HEK293 (cell line): ENCODE data around the gene AATF.

Source experiments
- SCRT2 ChIP-seq: fragments of 450-650 bp; formaldehyde crosslinking; IDR thresholded peaks from 2 replicates; pipeline ENCODE4 v1.5.1; 2016; ENCODE audit warnings: missing biosample characterization, missing genetic modification characterization
- YY1 ChIP-seq: fragments of 450-650 bp; formaldehyde crosslinking; IDR thresholded peaks from 2 replicates; pipeline ENCODE4 v1.5.1; 2018; ENCODE audit warnings: missing biosample characterization, missing genetic modification characterization
- ZNF112 ChIP-seq: fragments of 450-650 bp; formaldehyde crosslinking; IDR thresholded peaks from 2 replicates; pipeline ENCODE4 v1.5.0; 2017; ENCODE audit warnings: missing biosample characterization, missing genetic modification characterization
- ZNF121 ChIP-seq: fragments of 450-650 bp; formaldehyde crosslinking; IDR thresholded peaks from 2 replicates; pipeline ENCODE4 v1.5.1; 2016; ENCODE audit warnings: missing biosample characterization, missing genetic modification characterization
- ZNF133 ChIP-seq: fragments of 450-650 bp; formaldehyde crosslinking; IDR thresholded peaks from 2 replicates; pipeline ENCODE4 v1.5.1; 2016; ENCODE audit warnings: missing biosample characterization, missing genetic modification characterization
- ZNF23 ChIP-seq: fragments of 450-650 bp; formaldehyde crosslinking; IDR thresholded peaks from 2 replicates; pipeline ENCODE4 v1.5.1; 2016; ENCODE audit warnings: missing biosample characterization, missing genetic modification characterization, borderline replicate concordance
- ZNF274 ChIP-seq, 2 experiments: fragments of 200-500 bp in 1 of 2; fragments of 450-650 bp in 1 of 2; sonication (Bioruptor generic) in 1 of 2; formaldehyde crosslinking in 1 of 2; IDR thresholded peaks; 2 replicates each; pipeline versions ENCODE4 v1.5.1 to v1.6.1; 2014 to 2016; ENCODE audit warnings: borderline replicate concordance in 1 of 2, inconsistent platforms in 1 of 2, low read length in 1 of 2, missing biosample characterization in 1 of 2, missing genetic modification characterization in 1 of 2
- ZNF324 ChIP-seq: fragments of 450-650 bp; formaldehyde crosslinking; IDR thresholded peaks from 2 replicates; pipeline ENCODE4 v1.5.1; 2016; ENCODE audit warnings: missing biosample characterization, missing genetic modification characterization
- ZNF423 ChIP-seq: fragments of 450-650 bp; formaldehyde crosslinking; IDR thresholded peaks from 2 replicates; pipeline ENCODE4 v1.5.1; 2016; ENCODE audit warnings: missing biosample characterization, missing genetic modification characterization
- ZNF530 ChIP-seq: fragments of 450-650 bp; formaldehyde crosslinking; IDR thresholded peaks from 2 replicates; pipeline ENCODE4 v1.5.1; 2016; ENCODE audit warnings: low read depth, missing biosample characterization, missing genetic modification characterization
- TF ChIP-seq, protein P1 (sequence below): fragments of 450-650 bp; formaldehyde crosslinking; IDR thresholded peaks from 2 replicates; pipeline ENCODE4 v1.5.1; 2016; ENCODE audit warnings: missing biosample characterization, missing genetic modification characterization
- TF ChIP-seq, protein P2 (sequence below): fragments of 450-650 bp; formaldehyde crosslinking; conservative IDR thresholded peaks from 2 replicates; pipeline ENCODE4 v1.5.1; 2016; ENCODE audit warnings: low read depth, missing biosample characterization, missing genetic modification characterization
- TF ChIP-seq, protein P3 (sequence below): fragments of 450-650 bp; formaldehyde crosslinking; IDR thresholded peaks from 2 replicates; pipeline ENCODE4 v1.5.1; 2016; ENCODE audit warnings: missing biosample characterization, missing genetic modification characterization
- TF ChIP-seq, protein P4 (sequence below): fragments of 450-650 bp; formaldehyde crosslinking; IDR thresholded peaks from 2 replicates; pipeline ENCODE4 v1.5.1; 2017; ENCODE audit warnings: missing biosample characterization, missing genetic modification characterization

GRCh38 chr17:36932694-36933511 lies 15.9 kb upstream of the AATF start:
- TF ChIP-seq ZNF530 (tag by site-specific recombination) (no peak), SCRT2 (tag by site-specific recombination) (no peak), ZNF23 (tag by site-specific recombination) (no peak), ZNF121 (no peak), ZNF324 (tag by site-specific recombination) (no peak), ZNF274 (IDR thresholded peaks at IDR 0.05; ENCODE audit: low read length) (no peak), ZNF274 (tag by site-specific recombination; IDR thresholded peaks at IDR 0.05; ENCODE audit: borderline replicate concordance) (no peak), YY1 (tag by site-specific recombination) (no peak), ZNF423 (tag by site-specific recombination) (no peak), ZNF112 (no peak), ZNF133 (tag by site-specific recombination) (no peak)
- TF ChIP-seq, protein P1, sequence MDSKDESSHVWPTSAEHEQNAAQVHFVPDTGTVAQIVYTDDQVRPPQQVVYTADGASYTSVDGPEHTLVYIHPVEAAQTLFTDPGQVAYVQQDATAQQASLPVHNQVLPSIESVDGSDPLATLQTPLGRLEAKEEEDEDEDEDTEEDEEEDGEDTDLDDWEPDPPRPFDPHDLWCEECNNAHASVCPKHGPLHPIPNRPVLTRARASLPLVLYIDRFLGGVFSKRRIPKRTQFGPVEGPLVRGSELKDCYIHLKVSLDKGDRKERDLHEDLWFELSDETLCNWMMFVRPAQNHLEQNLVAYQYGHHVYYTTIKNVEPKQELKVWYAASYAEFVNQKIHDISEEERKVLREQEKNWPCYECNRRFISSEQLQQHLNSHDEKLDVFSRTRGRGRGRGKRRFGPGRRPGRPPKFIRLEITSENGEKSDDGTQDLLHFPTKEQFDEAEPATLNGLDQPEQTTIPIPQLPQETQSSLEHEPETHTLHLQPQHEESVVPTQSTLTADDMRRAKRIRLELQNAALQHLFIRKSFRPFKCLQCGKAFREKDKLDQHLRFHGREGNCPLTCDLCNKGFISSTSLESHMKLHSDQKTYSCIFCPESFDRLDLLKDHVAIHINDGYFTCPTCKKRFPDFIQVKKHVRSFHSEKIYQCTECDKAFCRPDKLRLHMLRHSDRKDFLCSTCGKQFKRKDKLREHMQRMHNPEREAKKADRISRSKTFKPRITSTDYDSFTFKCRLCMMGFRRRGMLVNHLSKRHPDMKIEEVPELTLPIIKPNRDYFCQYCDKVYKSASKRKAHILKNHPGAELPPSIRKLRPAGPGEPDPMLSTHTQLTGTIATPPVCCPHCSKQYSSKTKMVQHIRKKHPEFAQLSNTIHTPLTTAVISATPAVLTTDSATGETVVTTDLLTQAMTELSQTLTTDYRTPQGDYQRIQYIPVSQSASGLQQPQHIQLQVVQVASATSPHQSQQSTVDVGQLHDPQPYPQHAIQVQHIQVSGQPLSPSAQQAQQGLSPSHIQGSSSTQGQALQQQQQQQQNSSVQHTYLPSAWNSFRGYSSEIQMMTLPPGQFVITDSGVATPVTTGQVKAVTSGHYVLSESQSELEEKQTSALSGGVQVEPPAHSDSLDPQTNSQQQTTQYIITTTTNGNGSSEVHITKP = no peak
- TF ChIP-seq, protein P2, sequence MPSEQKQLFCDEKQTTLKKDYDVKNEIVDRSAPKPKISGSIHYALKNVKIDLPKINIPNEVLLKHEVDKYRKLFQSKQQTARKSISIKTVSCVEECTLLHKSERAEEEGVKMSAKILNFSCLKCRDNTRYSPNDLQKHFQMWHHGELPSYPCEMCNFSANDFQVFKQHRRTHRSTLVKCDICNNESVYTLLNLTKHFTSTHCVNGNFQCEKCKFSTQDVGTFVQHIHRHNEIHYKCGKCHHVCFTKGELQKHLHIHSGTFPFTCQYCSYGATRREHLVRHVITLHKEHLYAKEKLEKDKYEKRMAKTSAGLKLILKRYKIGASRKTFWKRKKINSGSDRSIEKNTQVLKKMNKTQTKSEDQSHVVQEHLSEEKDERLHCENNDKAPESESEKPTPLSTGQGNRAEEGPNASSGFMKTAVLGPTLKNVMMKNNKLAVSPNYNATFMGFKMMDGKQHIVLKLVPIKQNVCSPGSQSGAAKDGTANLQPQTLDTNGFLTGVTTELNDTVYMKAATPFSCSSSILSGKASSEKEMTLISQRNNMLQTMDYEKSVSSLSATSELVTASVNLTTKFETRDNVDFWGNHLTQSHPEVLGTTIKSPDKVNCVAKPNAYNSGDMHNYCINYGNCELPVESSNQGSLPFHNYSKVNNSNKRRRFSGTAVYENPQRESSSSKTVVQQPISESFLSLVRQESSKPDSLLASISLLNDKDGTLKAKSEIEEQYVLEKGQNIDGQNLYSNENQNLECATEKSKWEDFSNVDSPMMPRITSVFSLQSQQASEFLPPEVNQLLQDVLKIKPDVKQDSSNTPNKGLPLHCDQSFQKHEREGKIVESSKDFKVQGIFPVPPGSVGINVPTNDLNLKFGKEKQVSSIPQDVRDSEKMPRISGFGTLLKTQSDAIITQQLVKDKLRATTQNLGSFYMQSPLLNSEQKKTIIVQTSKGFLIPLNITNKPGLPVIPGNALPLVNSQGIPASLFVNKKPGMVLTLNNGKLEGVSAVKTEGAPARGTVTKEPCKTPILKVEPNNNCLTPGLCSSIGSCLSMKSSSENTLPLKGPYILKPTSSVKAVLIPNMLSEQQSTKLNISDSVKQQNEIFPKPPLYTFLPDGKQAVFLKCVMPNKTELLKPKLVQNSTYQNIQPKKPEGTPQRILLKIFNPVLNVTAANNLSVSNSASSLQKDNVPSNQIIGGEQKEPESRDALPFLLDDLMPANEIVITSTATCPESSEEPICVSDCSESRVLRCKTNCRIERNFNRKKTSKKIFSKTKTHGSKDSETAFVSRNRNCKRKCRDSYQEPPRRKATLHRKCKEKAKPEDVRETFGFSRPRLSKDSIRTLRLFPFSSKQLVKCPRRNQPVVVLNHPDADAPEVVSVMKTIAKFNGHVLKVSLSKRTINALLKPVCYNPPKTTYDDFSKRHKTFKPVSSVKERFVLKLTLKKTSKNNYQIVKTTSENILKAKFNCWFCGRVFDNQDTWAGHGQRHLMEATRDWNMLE = no peak
- TF ChIP-seq, protein P3, sequence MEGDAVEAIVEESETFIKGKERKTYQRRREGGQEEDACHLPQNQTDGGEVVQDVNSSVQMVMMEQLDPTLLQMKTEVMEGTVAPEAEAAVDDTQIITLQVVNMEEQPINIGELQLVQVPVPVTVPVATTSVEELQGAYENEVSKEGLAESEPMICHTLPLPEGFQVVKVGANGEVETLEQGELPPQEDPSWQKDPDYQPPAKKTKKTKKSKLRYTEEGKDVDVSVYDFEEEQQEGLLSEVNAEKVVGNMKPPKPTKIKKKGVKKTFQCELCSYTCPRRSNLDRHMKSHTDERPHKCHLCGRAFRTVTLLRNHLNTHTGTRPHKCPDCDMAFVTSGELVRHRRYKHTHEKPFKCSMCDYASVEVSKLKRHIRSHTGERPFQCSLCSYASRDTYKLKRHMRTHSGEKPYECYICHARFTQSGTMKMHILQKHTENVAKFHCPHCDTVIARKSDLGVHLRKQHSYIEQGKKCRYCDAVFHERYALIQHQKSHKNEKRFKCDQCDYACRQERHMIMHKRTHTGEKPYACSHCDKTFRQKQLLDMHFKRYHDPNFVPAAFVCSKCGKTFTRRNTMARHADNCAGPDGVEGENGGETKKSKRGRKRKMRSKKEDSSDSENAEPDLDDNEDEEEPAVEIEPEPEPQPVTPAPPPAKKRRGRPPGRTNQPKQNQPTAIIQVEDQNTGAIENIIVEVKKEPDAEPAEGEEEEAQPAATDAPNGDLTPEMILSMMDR (tag by site-specific recombination) = no peak
- TF ChIP-seq, protein P4, sequence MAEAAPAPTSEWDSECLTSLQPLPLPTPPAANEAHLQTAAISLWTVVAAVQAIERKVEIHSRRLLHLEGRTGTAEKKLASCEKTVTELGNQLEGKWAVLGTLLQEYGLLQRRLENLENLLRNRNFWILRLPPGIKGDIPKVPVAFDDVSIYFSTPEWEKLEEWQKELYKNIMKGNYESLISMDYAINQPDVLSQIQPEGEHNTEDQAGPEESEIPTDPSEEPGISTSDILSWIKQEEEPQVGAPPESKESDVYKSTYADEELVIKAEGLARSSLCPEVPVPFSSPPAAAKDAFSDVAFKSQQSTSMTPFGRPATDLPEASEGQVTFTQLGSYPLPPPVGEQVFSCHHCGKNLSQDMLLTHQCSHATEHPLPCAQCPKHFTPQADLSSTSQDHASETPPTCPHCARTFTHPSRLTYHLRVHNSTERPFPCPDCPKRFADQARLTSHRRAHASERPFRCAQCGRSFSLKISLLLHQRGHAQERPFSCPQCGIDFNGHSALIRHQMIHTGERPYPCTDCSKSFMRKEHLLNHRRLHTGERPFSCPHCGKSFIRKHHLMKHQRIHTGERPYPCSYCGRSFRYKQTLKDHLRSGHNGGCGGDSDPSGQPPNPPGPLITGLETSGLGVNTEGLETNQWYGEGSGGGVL = no peak
